Lung microvascular endothelial cell (primary cell): Measurements from ENCODE around the gene WDHD1. TPM values are rescaled to one million over a fixed set of nuclear protein-coding genes. Genes with fewer than 3 reads are reported as not detected.
"Not testable (repeated sequence)": the region's sequence is repeated elsewhere in the genome, so short reads cannot be mapped to it uniquely, and the experiment has no call there.

Experiments
- DNase-seq, 2 donors: peaks; one replicate each; pipeline versions ENCODE4 v3.0.0 to v3.0.0-alpha.2; 2010; ENCODE audit warnings: low read depth in 2 of 2
- total RNA-seq: library from RNA; depleted of rRNA; stranded (reverse); fragments of >200 nt; gene quantifications from 2 replicates; pipeline ENCODE4 v1.2.1, GENCODE V29; 2014

The WDHD1 gene
- total RNA-seq, 1 donor from 2014 or later: 3.2 TPM

DNA sequence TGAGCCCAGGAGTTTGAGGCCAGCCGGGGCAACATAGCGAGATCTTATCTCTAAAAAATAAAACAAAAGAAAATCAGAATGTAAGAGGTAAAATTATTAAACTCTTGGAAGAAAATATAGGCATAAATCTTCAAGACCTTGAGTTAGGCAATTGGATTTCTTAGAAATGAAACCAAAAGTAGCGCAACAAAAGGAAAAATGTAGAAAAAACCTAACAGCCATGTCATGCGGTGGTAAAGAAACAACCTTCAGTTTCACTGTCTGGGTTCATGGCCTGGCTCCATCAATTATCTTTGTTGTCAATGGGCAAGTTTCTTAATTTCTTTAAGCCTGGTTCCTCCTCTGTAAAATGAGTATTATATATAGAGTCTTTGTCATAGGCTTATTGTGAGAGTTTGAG is 118.7 kb downstream of the WDHD1 start:
- DNase-seq: peak in 1 of 2 donors; percentile 4

DNA sequence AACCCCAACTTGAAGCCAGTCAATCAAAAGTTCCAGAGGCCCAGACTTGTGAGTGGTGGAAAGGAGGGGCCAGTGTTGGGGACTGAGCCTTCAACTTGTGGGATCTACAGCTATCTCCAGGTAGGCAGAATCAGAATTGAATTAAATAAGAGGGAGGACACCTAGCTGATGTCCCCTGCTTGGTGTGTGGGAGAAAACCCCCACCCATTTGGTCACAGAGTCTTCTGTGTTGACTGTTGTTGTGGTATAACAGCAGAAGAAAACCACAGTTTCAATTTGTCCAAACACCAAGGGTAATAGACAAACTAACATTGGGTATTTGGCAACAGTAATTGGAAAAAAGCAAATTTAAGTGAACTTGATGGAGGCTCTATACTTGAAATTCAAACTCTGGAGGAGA is 120.8 kb downstream of the WDHD1 start:
- no peak for DNase-seq

DNA sequence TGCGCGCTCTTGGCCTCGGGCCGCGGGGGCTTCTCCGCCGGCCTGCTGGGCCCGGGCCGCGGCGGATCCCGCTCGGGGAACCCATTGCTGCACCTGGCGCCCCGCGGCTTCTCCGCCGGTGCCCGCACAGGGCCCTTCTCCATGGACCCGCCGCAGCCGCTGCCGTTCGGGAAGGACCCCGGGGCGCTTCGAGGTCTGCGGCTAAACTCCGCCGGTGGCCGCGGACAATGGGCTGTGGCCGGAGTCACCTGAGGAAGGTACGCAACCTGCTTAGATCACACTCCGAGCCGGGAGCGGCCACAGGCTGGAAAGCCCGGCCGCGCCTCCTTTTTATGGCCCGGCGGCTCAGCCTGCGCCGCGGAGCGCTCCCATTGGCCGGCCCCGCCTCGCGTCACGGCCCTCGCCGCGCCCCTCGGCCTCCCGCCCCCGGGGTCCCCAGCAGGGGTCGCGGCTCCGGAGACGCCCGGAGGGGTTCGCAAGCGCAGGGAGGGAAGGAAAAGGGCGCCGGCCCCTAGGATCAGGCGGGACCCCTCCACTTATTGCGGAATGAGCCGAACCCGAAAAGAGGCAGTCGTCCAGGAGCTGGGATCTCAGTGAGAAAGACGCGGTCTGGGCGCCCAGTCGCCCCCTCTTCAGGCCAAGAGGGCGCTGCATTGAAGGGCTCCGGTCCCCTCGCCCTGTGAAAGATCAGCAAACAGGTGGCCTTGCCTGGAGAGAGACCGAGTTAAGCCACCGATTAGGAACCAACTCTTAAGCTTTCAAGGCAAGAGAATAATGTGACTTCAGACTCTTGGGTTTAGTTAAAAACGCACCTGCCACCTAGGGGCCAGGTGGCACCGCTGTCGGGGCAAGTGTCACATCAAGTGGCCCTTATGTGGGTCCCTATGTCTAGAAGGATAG is 124.1 kb downstream of the WDHD1 start, which contains the start of gene GCH1:
GCH1 (minus strand) TSS at position 306 of the 900 bp plus-strand sequence; CDS start at position 143, 163 bp downstream.
- DNase-seq: peak; percentile 64 to 83

DNA sequence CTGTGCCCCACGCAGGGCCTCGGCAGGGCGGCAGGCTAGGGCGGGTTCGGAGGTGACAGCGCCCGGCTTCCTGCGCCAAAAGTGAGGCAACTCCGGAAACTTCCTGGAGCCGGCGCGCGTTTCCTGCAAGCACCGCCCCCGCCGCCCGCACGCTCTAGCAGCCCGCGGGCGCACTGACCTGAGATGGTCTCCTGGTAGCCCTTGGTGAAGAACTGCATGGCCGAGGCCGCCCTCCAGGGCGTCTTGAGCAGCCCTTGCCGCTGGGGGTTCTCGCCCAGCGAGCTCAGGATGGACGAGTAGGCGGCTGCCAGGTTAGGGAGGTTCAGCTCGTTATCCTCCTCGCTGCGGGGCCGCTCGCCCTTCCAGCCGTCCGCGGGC is 124.8 kb downstream of the WDHD1 start:
- peak; percentile 68 to 77 for DNase-seq

DNA sequence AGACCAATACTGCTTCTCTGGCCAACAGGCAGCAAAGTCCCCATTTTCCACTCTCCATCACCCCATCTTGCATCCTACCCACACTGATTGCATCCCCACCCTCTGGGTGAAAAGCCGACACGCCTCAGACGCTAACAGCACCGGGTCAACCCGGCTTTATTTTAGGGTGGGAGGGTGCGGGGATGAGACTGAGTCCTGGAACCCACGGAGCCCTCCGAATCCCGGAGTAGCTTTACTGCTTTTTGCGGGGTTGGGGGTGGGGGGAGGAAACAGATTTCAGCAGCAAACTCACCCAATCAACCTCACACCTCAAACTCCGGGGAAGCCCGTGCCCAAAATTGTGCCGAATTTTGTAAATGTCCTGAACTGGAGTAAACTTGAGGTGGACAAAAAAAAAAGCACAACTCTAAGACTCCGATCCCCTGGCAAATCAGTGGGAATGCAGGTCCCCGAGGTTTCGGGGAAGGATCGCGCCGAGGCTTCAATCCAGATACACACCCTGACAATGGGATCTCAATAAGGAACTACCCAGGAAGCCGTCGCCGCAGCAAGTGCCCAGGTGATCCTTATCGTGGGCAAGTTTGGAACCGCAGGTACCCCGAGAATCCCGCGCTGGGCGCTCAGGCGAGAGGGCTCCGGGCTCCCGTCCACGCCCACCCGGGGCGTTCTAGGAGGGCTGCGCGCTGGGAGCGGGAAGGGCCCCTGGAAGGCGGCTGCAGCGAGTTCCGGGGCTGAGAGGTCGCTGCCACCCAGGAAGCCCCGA is 125.3 kb downstream of the WDHD1 start:
- DNase-seq: peak; percentile 8 to 9

DNA sequence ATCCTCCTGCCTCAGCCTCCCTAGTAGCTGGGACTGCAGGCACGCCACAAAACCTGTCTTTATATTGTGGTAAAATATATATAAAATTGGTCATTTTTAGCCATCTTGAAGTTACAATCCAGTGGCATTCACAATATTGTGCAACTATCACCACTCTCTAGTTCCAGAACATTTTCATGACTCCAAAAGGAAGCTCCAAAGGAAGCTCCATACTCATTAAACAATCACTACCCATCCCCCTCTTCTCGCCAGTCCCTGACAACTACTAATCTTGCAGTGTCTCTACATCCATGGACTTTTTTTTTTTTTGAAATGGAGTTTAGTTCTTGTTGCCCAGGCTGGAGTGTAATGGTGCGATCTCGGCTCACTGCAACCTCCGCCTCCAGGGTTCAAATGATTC is 127.3 kb downstream of the WDHD1 start:
- peak in 1 of 2 donors; percentile 48 for DNase-seq

DNA sequence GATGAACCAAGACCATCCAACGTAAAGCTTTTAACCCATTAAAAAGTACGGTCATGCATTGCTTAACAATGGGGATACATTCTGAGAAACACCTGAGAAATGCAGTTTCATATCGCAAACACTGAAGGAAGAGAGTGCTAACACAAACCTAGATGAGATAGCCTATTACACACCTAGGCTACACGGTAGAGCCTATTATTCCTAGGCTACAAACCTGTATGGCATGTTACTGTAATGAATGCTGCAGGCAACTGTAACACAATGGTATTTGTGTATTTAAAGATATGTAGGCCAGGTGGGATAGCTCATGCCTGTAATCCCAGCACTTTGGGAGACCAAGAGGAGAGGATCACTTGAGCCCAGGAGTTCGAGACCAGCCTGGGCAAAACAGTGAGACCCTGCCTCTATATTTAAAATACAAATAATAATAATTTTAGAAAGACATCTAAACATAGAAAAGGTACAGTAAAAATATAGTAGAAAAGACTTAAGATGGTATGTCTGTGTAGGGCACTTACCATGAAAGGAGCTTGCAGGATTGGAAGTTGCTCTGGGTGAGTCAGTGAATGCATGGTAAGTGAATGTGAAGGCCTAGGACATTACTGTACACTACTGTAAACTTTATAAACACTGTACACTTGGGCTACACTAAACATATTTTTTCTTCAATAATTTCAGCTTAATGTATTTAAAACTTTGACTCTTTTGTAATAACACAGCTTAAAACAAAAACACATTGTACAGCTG is 128.9 kb downstream of the WDHD1 start:
- DNase-seq: not testable (repeated sequence)

DNA sequence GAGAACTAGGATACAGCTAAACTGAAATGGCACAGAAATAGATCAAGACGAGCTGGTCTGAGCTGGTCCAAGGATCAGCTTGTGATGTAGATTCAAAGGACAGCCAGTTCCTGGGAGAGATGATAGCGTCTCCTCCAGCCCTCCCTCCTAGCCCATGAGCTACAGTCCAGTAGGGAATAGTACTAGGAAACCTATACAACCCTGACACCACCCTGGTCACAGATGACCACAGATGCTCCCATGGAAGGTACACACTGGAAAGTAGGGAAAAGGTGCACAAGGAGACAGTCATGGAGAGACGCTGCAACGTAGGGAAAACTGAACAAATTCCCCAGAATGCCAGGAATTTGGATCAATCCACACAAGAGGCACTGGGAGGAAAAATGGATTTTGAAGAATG is 131.2 kb downstream of the WDHD1 start:
- DNase-seq: no peak

DNA sequence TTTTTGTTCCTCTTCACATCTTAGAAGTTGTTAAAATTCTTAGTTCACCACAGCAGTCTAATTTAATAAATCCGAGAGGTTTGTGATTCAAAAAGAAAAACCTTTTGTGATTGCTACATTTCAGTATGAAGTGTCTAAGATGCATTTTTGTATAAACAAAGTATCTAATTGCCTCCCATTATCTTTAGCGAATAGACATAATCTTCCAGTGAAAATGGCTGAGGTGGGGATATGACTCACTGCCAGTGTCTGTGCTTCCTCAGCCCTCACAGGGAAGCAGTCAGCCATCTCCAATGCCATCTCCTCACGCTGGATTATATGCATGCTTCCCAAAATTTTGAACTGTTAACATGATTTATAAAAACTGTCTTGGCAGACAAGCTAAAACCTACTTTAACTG is 131.9 kb downstream of the WDHD1 start:
- DNase-seq: peak in 1 of 2 donors; percentile 53

DNA sequence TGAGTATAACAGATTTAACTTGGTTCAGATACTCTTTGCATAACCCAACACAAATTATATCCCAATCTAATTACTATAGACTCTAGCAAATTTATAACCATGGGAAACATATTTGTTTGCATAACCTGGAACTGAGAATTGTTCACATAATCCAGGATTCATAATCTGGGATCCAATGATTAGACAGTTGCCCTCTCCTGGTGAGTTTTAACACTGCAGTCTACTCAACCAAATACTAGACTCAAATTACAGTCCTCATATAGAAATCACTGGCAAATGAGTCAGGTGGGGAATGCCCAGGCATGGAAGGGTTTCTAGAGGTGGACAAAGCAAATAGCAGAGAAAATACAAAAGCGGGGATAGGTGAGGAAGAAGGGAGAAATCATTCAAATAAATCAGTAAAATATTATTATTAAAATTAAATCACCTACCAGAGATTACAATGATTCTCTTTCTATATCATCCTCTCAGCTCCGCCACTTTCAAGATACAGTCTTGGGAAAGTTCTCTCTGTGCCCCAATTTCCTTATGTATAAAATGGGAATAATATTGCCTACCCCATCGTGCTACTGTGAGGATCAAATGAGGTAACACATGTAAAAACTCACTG is 133.6 kb downstream of the WDHD1 start:
- peak; percentile 65 to 72 for DNase-seq

DNA sequence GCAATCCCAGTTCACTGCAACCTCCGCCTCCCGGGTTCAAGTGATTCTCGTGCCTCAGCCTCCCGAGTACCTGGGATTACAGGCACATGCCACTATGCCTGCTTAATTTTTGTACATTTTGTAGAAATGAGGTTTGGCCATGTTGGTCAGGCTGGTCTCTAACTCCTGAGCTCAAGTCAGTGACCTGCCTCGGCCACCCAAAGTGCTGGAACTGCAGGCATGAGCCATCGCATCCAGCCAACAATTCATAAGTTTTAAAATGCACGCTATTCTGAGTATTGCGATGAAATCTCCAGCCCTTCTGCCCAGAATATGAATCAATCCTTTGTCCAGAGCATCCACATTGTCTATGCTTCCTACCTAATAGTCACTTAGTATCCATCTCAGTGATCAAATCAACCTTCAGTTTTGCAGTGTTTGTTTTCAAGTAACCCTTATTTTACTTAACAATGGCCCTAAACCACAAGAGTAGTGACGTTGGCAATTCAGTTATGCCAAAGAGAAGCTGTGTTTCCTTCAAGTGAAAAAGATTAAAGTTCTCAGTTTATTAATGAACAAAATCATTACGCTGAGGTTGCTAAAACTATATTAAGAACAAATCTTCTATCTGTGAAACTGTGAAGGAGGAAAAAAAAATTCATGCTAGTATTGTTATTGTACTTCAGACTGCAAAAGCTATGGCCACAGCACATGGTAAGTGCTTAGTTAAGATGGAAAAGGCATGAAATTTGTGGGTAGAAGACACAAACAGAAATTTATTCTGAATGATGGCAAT is 135.2 kb downstream of the WDHD1 start:
- no peak for DNase-seq

DNA sequence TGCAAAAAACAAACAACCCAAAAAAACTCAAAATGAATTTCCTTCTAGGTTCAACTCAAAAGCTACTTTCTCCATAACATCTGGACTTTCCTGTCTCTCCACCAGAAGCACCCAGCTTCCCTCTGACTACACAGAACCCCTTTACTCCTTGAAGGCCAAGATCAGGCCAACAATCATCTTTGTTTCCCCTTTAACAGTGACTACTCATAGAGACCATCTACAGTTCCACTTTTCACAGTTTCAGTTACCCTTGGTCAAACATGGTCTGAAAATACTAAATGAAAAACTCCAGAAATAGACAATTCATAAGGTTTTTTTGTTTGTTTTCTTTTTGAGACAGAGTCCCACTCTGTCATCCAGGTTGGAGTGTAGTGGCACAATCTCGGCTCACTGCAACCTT is 136.1 kb downstream of the WDHD1 start:
- DNase-seq: no peak

DNA sequence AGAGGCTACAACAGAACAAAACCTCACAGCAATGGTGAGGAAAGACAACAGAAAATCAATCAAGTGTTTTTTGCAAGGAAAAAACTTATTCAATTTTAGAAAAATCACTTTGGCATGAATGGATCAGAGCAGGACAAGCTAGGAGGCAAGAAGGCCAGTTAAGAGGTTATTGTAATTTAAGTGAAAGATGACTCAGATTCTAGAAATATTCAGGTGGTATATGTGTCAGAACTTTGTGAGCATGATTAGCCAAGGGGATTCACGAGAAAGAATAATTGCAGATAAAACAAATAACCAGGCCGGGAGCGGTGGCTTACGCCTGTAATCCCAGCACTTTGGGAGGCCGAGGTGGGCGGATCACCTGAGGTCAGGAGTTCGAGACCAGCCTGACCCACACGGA is 137.0 kb downstream of the WDHD1 start:
- no peak for DNase-seq

Other genes with a start within 250 kb of the WDHD1 start
- 3.9 and 12.7 TPM in 2 replicates for gene GCH1, start 124.3 kb downstream of the WDHD1 start, total RNA-seq
- gene SOCS4, start 137 bp upstream of the WDHD1 start, total RNA-seq: 10.9 and 16.7 TPM in 2 replicates
- 12.2 and 13.9 TPM in 2 replicates for gene MAPK1IP1L, start 24.5 kb upstream of the WDHD1 start, total RNA-seq
- gene LGALS3, start 102.2 kb upstream of the WDHD1 start, total RNA-seq: 60.6 and 96.8 TPM in 2 replicates
- 3.6 and 18.3 TPM in 2 replicates for gene DLGAP5, start 164.5 kb upstream of the WDHD1 start, total RNA-seq
- gene FBXO34, start 244.3 kb upstream of the WDHD1 start, total RNA-seq: 16.8 and 21.6 TPM in 2 replicates